ENCODE measurements around the gene SMIM21. TPM values are rescaled to one million over a fixed set of nuclear protein-coding genes. Genes with fewer than 3 reads are reported as not detected.

SMIM21 gene
- total RNA-seq, 2 donors from 2014 or later: not detected

GRCh38 chr18:75405351-75405750 lies 22.2 kb downstream of the SMIM21 start:
- Histone ChIP-seq H3K4me1 (no peaks in the 10 kb centered on the region), H3K9me3 (no peaks in the 10 kb centered on the region), H3K36me3 (no peaks in the 10 kb centered on the region), H3K27ac (no peak overlapping the region), H3K27me3 (no peaks in the 10 kb centered on the region), H3K9ac (ENCODE audit: low read depth in 2 of 2, low read length in 2 of 2) (no peak overlapping the region), H3K4me3 (no peak overlapping the region)
- TF ChIP-seq, protein P1, sequence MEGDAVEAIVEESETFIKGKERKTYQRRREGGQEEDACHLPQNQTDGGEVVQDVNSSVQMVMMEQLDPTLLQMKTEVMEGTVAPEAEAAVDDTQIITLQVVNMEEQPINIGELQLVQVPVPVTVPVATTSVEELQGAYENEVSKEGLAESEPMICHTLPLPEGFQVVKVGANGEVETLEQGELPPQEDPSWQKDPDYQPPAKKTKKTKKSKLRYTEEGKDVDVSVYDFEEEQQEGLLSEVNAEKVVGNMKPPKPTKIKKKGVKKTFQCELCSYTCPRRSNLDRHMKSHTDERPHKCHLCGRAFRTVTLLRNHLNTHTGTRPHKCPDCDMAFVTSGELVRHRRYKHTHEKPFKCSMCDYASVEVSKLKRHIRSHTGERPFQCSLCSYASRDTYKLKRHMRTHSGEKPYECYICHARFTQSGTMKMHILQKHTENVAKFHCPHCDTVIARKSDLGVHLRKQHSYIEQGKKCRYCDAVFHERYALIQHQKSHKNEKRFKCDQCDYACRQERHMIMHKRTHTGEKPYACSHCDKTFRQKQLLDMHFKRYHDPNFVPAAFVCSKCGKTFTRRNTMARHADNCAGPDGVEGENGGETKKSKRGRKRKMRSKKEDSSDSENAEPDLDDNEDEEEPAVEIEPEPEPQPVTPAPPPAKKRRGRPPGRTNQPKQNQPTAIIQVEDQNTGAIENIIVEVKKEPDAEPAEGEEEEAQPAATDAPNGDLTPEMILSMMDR (IDR thresholded peaks at IDR 0.05): no peak
- intact Hi-C loops (cut with DNase I): no loop called here
- DNase-seq: no peak

GRCh38 chr18:75400366-75400765 lies 27.1 kb downstream of the SMIM21 start:
- TF ChIP-seq, protein P1 (IDR thresholded peaks at IDR 0.05): no peak
- H3K9ac ChIP-seq (ENCODE audit: low read depth in 2 of 2, low read length in 2 of 2): no peak overlapping the region

GRCh38 chr18:75395137-75395536 lies 32.4 kb downstream of the SMIM21 start:
- Histone ChIP-seq H3K27ac (no peak overlapping the region), H3K4me1 (no peaks in the 10 kb centered on the region), H3K9me3 (no peaks in the 10 kb centered on the region), H3K36me3 (no peaks in the 10 kb centered on the region), H3K27me3 (no peaks in the 10 kb centered on the region), H3K4me3 (no peak overlapping the region), H3K9ac (ENCODE audit: low read depth in 2 of 2, low read length in 2 of 2) (no peak overlapping the region)
- TF ChIP-seq, protein P1 (IDR thresholded peaks at IDR 0.05): no peak
- intact Hi-C loops (cut with DNase I): no loop called here
- DNase-seq: no peak

More at GRCh38 chr18:75400366-75400765, 27.1 kb downstream of the SMIM21 start:
- Histone ChIP-seq H3K27me3 (no peaks in the 10 kb centered on the region), H3K4me1 (no peaks in the 10 kb centered on the region), H3K4me3 (no peak overlapping the region), H3K36me3 (no peaks in the 10 kb centered on the region), H3K9me3 (no peaks in the 10 kb centered on the region), H3K27ac (no peak overlapping the region)
- intact Hi-C loops (cut with DNase I): no loop called here
- DNase-seq: no peak

DNA sequence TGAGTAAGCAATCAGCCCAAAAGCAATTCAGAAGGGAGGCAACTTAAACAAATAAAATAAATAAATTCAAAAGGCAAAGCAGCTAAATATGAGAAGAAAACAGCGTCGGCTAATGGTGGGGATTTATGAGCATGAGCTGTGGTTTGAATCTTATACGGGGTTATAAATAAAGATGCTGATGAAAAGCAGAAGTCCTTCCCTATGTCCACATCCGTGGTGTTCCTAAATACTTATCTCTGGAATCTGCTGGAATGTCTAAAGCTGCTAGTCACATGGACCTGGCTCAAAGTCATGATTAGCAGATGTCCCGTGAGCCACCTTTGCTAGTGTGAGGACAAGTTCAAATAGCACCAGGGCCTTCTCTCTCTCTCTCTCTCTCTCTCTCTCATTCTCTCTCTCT lies 33.8 kb downstream of the SMIM21 start:
- TF ChIP-seq, protein P1 (IDR thresholded peaks at IDR 0.05): no peak
- Histone ChIP-seq H3K9ac (ENCODE audit: low read depth in 2 of 2, low read length in 2 of 2) (no peak overlapping the region), H3K9me3 (no peaks in the 10 kb centered on the region), H3K36me3 (no peaks in the 10 kb centered on the region), H3K27ac (no peak overlapping the region), H3K4me3 (no peak overlapping the region), H3K4me1 (no peaks in the 10 kb centered on the region), H3K27me3 (no peaks in the 10 kb centered on the region)
- intact Hi-C loops (cut with DNase I): no loop called here
- no peak for DNase-seq

- intact Hi-C loops (cut with DNase I): no loop called here
- H3K27me3 ChIP-seq: no peaks in the 10 kb centered on the region
- no peak overlapping the region for H3K9ac ChIP-seq (ENCODE audit: low read depth in 2 of 2, low read length in 2 of 2)
- no peak for DNase-seq
- H3K36me3 ChIP-seq: no peaks in the 10 kb centered on the region
- H3K27ac ChIP-seq: no peak overlapping the region
- H3K4me3 ChIP-seq: no peak overlapping the region
- no peaks in the 10 kb centered on the region for H3K9me3 ChIP-seq
- H3K4me1 ChIP-seq: no peaks in the 10 kb centered on the region
- TF ChIP-seq, protein P1 (IDR thresholded peaks at IDR 0.05): no peak
Observed at GRCh38 chr18:75392226-75392578, 35.3 kb downstream of the SMIM21 start.

Measured in colonic mucosa (tissue), 4 donors.